GM19238 (cell line): ENCODE results near the gene MRPL41.
"Not testable (repeated sequence)": the region's sequence is repeated elsewhere in the genome, so short reads cannot be mapped to it uniquely, and the experiment has no call there.

Experiments used
- DNase-seq: peaks from one replicate; pipeline ENCODE4 v3.0.0; 2011; ENCODE audit warnings: low spot score; ENCODE audit not compliant: insufficient read length

Gene MRPL41

DNA sequence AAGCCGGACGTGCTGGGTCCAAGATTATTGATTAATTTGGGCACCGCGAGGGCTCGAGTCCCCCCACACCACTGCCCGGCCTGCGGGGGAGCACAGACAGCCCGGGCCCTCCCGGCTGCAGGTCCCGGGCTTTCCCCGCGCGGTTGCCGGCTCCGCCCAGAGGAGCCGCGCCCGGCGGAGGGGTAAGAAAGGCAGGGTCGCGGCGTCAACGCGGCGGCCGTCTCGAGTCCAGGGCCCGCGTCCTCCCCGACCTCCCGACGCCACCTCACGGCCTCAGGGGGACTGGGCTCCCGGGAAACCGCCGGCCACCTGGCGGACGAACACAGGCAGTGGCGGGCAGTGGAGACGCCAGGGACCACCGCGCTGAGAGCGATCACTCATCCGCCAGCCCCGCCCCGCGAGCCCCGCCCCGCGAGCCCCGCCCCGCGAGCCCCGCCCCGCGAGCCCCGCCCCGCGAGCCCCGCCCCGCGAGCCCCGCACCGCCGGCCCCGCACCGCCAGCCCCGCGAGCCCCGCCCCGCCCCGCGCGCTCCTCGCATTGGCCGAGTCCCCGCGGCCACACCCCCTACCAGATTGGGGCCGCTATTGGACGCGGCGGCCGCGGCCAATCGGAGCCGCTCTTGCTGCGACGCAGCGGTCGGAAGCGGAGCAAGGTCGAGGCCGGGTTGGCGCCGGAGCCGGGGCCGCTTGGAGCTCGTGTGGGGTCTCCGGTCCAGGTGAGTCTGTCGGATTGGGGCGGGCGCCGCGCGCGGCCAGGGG lies at the start of gene MRPL41:
MRPL41 (plus strand) TSS at position 616 of the 758 bp plus-strand sequence. CDS start 203 bp downstream, outside the sequence.
- peak; percentile 99 for DNase-seq

GRCh38 chr9:137502008-137502911 lies 49.4 kb upstream of the MRPL41 start:
- peak; percentile 49 for DNase-seq

DNA sequence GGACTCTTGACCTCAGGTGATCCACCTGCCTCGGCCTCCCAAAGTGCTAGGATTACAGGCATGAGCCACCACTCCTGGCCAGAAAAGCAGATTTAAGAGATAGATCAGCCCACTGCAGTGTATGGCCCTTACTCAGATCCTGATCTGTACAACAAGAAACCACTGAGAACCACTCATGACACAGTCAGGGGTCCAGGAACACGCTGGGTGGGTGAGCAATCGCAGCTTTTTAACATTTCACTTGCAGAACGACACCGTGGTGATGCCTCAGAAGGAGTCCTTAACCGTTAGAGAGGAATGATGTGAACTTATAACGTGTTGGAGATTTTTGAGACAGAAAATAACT lies 47.3 kb upstream of the MRPL41 start:
- no peak for DNase-seq

GRCh38 chr9:137505421-137506140 lies 46.1 kb upstream of the MRPL41 start:
- no peak for DNase-seq

DNA sequence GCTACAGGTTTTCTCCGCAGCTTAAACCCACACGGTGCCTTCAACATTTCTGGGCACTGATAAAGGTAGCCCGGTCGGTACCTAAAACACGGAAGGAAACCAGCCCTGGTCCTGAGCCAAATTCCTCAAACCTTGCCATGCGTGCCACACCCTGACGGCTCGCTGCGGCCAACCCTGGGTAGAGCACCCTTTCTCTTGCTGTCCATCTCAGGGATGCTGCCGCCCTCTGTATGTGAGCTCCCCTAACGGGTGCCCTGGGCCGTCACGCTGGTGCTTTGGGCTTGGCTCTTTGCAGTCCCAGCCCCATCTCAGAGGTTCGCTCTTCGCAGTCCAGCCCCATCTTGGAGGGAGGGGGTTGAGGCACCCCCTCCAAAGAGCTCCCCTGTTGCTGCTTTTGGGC lies 45.4 kb upstream of the MRPL41 start:
- DNase-seq: no peak

GRCh38 chr9:137506702-137507171 lies 44.9 kb upstream of the MRPL41 start:
- DNase-seq: no peak

- DNase-seq: no peak
These were observed 42.5 kb upstream of the MRPL41 start for GRCh38 chr9:137509198-137509597.

DNA sequence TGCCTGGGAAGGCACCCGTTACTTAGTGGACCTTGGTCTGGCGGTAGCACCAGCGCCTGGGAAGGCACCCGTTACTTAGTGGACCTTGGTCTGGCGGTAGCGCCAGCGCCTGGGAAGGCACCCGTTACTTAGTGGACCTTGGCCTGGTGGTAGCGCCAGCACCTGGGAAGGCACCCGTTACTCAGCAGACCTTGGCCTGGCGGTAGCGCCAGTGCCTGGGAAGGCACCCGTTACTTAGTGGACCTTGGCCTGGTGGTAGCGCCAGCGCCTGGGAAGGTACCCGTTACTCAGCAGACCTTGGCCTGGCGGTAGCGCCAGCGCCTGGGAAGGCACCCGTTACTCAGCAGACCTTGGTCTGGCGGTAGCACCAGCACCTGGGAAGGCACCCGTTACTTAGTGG lies 40.6 kb upstream of the MRPL41 start:
- not testable (repeated sequence) for DNase-seq

- DNase-seq: no peak
These were observed 39.8 kb upstream of the MRPL41 start for GRCh38 chr9:137511758-137512463.

DNA sequence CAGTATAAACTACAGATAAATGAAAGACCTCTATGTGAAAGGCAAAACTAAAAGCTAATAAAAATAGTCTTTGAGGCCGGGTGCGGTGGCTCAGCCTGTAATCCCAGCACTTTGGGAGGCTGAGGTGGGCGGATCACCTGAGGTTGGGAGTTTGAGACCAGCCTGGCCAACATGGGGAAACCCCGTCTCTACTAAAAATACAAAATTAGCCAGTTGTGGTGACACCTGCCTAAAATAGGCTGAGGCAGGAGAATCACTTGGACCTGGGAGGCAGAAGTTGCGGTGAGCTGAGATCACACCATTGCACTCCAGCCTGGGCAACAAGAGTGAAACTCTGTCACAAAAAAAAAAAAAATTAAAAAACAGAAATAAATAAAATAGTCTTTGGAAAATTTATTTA lies 38.5 kb upstream of the MRPL41 start:
- not testable (repeated sequence) for DNase-seq

DNA sequence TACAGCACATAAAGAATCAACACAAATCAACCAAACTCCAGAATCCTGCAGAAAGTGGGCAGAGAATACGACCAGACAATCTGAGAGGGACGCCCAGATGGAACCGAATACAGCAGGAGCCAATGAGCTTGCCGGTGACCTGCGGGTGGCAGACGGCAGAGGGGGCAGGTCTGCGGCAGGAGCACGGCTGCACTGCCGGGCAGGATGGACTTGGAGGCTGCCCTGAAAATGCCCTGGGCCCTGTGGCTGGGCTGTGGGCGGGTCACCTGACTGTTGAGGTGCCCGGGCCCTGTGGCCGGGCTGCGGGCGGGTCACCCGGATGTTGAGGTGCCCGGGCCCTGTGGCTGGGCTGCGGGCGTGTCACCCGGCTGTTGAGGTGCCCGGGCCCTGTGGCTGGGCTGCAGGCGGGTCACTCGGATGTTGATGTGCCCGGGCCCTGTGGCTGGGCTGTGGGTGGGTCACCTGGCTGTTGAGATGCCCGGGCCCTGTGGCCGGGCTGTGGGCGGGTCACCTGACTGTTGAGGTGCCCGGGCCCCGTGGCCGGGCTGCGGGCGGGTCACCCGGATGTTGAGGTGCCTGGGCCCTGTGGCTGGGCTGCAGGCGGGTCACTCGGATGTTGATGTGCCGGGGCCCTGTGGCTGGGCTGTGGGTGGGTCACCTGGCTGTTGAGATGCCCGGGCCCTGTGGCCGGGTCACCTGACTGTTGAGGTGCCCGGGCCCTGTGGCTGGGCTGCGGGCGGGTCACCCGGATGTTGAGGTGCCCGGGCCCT lies 37.7 kb upstream of the MRPL41 start:
- not testable (repeated sequence) for DNase-seq

- no peak for DNase-seq
These were observed 36.9 kb upstream of the MRPL41 start for GRCh38 chr9:137514691-137515337.

- no peak for DNase-seq
These were observed 36.3 kb upstream of the MRPL41 start for GRCh38 chr9:137515338-137515724.

DNA sequence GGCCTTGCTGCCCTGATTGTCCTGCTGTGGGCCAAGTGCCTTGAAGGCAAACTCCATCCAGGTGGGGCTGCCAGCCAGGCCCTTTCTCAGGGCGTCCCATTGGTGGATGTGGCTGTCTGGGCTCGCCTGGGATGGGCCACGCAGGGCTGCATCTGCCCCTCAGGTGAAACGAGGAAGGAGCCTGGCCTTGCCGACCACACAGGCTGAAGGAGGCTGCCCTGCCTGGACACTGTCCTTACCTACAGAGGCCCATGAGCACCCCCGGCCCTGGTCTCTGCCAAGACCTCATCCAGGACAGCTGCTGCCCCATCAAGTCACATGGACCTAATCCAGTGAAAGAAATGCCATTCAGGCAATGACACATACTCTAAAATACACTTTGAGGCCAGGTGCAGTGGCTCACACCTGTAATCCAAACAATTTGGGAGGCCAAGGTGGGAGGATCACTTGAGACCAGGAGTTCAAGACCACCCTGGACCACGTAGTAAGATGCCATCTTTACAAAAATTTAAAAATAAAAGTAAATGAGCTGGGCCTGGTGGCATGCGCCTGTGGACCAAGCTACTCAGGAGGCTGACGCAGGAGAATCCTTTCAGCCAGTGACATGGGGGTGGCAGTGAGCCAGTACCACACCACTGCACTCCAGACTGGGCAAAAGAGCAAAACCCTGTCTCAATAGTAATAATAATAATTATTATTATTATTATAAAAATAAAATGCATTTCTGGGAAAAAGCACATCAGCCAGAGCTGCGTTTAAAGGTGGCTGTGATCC lies 35.3 kb upstream of the MRPL41 start:
- no peak for DNase-seq

GRCh38 chr9:137518661-137519459 lies 32.8 kb upstream of the MRPL41 start:
- DNase-seq: not testable (repeated sequence)

- no peak for DNase-seq
These were observed 32.1 kb upstream of the MRPL41 start for GRCh38 chr9:137519553-137519952.

- no peak for DNase-seq
These were observed 30.9 kb upstream of the MRPL41 start for GRCh38 chr9:137520614-137521404.
